Activated CD8-positive, alpha-beta memory T cell treated with anti-CD3 and anti-CD28 coated beads for 24 hours (primary cell): Measurements from ENCODE around the gene BCAR3.

Experiments
- DNase-seq: peaks from one replicate; pipeline ENCODE4 v3.0.0-alpha.2; 2020

The BCAR3 gene

DNA sequence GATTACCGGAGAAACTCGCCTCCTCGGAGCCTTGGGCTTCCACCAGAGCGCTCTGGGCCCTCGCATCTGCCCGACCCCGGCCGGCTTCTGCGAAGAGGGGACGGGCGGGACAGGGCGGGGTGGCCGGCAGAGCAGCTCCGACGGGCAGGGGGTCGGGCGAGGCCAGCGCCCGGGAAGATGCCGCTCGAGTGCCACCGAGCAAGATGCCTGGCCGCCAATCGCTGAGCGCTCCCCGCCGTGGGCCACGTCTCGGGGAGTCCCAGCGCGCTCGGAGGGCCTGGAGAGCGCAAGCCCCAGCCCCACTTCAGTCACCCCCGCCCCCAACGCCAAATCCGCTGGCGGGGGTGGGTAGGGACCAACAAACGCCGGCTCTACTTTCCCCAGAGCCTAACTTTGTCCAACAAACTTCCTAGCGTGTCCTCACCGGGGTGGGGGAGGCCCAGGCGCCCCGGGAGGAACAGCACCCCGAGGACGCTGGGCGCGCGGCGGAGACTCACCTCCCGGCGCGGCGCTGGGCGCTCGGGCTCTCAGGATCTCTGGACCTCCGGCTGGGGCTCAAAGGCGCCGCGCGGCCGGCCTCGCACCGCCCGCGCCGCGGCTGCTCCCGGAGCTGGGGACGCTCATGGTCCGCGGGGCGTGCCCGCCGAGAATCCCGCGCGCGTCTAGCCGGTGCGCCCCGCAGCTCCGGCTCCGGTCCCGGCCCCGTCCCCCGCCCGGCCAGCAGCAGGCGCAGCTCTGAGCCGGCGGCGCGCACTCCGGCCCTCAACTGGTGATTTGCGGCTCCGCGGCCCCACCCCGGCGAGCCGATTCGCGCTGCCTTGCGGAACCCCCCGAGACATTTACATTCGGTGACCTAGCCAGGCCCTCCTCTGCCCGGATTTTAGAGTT lies at the start of gene BCAR3:
Gene BCAR3 (minus strand): TSS at position 737 of the 888 bp plus-strand sequence. CDS start 6,907 bp downstream, outside the sequence.
- DNase-seq = no peak

DNA sequence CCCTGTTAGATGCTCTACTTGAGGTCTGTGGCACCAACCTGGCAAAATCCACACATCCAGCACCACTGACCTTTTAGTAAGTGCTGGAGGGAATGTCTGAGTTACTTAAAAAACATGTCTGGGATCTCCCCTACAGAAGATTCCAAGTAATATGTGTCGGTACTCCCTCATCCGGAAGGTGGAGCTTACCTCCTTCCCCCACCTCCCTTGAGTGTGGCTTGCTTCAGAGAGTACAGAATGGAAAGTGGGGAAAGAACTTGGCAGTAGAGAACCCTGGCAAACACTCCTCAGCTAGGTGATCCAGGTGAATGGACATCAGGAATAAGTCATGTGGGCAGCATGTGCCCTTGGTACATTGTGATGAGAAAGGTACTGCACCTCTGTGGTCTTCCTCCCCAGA lies 49.0 kb upstream of the BCAR3 start:
- no peak for DNase-seq

DNA sequence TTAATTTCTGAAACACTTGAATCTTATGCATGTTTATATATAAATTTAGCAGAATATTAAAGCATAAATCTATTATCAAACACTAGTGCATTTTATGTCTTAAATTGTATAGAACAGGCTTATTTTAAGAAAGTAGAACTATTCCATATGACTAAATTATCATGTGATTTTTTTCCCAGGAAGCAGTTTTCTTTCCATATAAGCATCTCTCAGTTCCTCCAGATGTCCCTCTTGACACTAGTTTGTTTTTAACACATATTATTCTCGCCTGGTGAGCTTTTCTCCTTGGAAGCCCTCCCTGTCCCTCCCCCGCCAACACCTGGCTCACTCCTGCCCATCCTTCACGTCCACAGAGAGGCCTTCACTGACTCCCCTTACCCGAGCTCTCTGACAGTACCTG lies 48.3 kb upstream of the BCAR3 start:
- no peak for DNase-seq

DNA sequence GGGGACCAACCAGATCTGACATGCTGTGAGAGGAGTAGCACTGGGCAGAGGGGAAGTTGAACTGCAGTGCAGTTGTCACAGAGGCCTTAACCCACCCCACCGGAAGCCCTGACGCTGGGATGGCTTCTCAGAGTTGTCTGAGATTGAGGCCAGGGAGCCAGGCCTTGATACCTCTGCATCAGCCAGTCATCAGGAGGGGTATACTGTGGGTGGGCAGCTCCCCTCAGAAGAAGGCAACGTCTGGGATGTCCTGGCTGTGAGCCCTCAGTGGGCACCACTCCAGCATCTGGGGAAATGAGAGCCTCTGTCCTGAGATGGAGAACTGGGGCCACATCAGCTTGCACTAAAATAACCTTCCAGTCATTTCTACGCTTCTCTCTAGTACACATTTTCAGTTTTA lies 47.9 kb upstream of the BCAR3 start:
- no peak for DNase-seq

DNA sequence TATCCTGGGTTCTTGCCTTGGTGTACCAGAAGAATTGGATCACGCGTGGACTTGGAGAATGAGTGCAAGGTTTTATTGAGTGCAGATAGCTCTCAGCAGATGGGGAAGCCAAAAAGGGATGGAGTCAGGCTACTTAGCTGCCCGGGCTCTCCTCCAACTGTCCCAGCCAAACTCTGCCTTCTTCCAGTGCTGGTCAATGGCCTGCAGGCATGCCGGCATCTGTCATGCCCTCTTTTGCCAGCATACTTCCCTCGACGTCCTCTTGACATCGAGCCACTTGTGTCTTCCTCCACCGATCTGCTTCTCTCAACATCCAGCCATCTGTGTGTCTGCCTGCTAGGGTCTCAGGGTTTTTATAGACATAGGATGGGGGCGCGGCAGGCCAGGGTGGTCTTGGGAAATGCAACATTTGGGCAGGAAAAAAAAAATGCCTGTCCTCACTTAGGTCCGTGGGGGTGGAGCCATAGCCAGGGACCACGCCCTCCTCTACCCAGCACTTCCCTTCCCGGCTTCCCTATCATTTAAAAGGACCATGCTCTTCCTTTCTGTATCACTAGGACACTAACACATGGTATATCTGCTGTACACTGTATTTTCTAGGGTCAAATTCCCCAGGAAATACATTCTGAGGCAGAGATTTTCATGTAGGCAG lies 47.0 kb upstream of the BCAR3 start:
- DNase-seq = no peak

DNA sequence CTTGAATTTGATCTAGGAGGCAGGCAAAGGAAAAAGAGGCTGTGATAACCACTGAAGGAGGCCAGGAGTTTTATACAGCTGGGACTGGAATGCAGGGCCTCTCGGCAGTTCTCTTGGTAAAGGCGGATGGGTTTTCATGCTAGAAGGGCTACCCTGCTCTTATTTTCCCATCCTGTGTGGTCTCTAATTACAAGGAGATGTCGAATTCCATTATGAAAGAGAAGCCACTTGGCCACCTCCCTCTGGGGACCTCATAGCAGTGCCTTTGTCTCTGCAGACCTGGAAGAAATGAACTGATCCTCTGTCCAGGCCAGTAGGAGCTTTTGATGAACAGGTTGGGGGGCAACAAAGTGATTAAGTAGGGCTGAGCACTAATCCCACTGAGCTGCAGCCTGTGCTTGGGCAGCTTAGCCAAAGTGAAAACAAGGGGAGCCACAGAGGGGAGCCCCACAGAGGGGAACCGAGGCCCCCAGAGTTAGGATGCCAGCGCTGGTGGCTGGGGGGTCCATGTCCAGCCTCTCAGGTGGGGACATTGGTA lies 42.2 kb upstream of the BCAR3 start:
- no peak for DNase-seq

DNA sequence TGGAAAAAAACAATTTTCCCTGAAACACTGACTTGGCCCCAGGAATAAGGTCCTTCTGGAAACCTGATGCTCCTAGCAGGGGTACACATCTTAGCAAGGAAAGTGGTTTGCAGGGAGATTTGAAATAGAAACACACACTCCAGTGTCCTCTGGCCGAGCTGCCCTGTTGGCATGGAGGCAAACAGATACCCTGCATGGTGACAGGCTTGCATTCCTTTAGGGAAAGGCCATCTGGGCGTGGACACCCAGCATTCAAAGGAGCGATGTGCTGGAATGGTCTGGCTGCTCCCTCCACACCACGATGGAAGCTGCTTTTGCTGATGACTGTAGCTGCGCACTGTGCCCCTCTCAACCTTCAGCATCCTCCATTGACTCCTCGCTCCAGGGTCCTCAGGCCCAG lies 41.5 kb upstream of the BCAR3 start:
- no peak for DNase-seq

DNA sequence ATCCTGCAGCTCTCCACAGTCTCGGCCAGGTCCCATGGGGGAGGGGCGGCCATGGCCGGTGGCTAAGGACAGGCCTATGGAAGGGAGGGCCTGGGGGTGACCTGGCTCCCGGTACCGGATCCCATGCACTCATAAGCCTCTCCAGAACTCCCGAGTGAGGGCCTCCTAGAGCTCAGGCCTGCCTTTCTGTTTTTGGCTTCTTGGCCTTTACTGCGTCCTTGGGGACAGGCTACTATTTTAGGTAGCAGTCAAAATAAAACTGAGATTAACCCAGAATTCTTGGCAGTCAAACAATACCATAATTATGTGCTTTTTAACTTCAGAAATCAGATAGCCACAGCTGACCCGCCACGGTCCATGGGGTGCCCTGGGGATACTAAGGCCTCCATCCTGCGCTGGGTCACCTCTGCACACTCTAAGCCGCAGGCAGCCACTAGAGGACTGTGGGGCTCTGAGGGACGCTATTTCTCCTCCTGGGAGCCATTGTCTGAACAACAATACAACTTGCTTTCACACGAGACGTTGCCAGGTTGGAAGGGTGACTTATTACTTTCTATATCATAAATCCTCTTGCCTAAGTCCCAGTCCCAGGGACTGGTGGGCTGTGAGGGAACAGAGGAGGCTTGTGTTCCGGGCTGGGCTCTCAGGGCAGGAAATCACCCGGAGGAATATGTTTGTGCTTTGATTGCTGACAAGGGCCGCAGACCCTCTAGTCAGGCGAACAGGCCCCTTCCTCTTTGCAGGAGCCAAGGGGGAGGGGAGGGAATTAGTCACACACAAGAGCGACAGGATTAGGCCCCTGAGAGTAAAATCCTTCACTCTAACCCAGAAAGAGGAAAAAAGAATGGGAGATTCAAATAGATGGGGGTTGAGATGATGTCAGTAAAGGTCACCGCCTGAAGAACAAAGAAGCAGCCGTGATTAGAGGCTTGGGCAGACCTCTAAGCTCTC lies 40.7 kb upstream of the BCAR3 start:
- no peak for DNase-seq

DNA sequence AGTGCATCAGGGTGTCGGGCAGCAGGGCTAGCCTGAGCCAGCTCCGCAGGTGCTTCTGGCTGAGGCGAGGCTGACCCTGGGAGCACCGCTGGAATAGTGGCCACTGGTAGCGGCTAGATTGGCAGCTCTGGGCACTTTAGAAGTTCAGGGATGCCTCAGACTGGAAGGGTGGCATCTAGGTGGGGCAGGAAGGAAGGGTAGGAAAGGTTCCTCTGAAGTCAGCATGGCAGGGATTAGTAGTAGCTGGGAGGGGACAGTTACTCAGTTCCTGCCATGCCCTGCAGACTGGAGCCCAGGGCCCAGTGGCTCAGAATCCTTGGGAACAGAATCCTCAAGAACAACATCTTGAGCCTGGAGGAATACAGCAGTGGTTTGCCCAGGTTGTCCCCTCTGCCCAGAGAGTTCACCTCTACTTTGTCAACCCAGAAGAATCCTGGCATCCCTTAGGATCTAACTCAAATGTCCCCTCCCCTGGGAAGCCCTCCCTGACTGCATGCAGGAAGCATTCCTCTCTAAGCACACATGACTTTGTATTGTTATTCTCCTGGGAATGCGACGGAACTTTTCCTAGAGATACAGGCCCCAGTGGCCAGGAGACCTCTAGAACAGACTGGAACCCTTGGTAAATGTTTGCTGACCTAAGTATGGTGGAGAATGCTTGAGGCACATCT lies 39.5 kb upstream of the BCAR3 start:
- no peak for DNase-seq

DNA sequence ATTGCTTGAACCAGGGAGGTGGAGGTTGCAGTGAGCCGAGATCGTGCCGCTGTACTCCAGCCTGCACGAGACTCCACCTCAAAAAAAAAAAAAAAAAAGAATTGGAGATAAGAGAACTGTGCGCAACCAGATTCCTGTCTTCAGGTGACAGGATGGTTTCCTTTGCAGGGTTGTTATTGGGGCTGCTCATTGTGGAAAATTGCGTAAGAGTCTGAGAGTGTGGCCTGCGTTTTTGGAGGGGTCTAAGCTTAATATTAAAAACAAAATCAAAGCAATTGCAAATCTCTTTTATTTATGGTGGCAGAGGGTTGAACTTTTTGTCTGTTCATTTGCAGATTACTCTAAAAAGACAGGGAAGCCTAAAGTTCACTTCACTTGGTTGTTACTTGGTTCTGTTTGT lies 36.0 kb upstream of the BCAR3 start:
- no peak for DNase-seq

DNA sequence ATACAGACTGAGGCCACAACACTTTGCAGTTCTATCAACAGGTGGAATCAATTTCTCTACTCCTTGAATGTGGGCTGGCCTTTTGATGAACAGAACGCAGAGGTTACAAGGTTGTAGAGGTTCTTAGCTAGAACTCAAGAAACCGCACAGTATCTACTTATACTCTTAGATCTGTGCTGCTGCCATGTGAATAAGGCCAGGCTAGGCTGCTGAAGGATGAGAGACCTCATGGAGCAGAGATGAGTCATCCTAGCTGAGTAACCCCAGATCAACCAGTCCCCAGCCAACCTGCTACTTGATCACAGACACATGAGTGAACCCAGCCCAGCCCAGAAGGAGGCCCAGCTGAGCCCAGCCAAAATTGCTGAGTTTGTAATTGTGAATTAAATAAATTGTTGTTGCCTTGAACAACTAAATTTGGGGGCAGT lies 35.3 kb upstream of the BCAR3 start:
- DNase-seq = no peak

DNA sequence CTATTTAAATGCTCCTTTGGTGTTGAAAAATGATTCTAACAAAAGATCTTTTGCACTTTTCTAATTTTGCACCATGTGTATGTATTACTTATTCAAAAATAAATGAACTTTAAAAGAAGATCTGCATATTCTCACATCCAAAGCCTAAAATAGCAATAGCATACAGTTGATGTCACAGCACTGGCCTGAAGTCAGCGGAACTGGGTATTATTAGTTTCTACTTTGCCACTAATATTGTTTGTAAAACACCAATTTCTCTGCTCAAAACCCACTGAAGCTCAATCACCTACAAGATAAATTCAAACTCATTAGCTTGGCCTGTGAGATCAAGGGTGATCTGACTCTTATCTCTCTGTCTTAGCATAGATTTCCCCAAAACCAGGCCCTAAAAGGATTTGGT lies 34.5 kb upstream of the BCAR3 start:
- no peak for DNase-seq

DNA sequence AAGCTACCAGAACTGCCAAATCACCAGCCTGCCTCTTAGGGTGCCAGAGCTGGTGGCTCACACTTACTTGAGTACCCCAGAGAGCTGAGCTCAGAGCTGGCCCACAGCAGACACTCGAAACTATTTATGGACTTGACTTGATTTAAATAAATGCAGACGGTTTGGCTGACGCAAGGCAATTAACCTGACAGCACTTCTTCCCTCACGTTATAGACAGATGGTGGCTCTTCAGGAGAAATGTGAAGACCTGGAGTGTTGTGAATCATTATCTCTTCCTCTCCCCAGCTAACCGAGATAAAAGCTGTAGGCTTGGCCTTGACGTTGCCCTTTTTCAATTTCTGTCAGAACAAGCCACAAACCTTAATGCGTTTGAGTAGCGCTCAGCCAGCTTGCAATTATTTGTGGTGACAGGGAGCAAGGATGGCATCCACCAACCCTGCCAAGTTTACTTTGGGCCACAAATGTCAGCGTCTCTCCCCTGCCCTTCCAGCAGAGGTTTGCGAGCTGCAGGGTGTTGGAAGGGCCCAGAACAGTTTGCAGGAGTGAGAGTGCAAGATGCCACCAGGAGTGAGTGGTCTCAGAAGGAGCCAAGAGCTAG lies 34.0 kb upstream of the BCAR3 start:
- no peak for DNase-seq

DNA sequence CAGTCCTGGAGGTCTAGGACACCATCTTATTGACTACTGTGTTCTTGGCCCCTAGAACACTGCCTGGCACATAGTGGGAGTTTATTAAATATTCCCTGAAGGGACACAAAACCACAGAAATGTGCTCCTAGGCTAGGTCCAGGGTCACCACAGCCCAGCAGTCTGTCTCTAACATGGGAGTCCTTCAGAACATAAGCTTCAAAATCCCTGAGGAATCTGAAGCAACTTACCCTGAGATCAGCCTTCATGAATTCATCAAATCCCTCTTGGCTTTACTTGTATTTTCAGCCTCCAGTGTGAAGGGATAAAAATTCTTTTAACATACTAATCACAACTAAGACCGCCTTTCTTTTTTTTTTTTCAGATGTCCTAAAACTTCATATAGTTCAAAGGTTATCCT lies 32.7 kb upstream of the BCAR3 start:
- DNase-seq = no peak

DNA sequence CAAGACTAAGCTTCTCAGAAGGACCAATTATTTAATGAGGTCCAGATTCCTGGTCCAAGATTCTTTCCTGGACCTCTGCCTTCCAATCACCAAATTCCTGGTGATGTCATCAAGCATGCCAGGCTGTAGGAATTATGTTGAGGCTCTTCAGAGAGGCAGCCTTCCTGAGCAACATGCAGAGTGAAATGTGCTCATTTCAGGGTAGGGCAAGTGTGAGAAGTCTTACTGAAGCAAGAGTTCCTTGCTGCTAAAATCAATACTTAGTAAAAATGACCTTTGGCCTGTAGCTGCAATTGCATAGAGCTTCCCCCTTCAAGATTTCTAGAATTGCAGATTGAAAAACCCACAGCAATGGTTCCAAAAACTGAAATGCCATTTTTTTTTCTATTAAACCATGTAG lies 31.7 kb upstream of the BCAR3 start:
- DNase-seq = no peak

DNA sequence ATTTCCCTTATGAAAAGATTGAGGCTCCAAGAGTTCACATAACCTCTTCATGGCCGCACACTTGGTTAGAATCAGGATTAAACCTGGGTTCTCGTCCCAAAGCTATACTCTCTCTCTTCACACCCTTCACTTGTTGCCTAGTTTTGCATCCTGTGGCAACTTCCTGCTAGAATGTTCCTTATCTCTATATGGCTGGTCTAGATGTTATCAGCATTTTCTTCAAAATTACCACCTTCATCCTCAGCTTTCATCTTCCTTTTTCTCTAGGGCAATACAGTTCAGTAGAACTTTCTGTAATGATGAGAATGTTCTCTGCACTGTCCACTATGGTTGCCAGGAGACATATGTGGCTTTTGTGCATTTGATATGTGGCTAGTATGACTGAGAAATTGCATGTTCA lies 31.1 kb upstream of the BCAR3 start:
- DNase-seq = no peak

DNA sequence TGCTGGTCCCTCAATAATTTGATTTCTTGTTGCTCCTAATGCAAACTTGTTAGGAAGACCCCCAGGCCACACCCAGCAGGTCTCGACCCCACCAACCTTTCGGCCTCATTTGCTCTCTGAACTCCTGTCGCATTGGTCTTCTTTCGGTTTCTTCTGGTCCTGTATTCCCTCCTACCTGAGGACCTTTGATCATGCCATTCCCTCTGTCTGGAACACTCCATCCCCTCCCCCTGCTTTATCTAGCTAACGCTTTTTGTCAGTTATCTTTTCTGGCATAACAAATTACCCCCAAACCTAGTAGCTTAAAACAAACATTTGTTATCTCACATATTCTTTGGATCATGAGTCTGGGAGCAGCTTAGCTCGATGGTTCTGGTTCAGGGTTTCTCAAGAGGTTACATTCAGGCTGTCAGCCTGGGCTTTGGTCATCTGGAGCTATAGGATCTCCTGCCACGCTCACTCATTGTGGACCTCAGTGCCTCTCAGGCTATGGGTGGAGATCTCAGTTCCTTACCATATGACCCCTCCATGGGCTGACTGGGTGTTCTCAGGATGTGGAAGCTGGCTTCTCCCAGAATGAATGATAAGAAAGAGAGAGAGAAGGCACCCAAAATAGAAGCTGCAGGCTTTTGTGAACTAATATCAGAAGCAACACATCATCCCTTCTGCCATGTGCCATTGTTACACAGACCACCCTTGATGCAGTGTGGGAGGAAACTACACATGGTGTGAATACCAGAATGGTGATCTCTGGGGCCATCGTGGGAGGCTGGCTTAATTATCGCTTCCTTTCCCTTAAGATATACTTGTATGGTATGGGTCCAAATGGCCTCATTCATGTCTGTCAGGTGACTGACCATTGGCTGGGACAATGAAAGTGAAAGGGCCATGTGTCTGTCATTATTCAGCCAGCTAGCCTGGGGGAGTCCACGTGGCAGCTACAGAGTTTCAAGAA lies 29.1 kb upstream of the BCAR3 start:
- no peak for DNase-seq

DNA sequence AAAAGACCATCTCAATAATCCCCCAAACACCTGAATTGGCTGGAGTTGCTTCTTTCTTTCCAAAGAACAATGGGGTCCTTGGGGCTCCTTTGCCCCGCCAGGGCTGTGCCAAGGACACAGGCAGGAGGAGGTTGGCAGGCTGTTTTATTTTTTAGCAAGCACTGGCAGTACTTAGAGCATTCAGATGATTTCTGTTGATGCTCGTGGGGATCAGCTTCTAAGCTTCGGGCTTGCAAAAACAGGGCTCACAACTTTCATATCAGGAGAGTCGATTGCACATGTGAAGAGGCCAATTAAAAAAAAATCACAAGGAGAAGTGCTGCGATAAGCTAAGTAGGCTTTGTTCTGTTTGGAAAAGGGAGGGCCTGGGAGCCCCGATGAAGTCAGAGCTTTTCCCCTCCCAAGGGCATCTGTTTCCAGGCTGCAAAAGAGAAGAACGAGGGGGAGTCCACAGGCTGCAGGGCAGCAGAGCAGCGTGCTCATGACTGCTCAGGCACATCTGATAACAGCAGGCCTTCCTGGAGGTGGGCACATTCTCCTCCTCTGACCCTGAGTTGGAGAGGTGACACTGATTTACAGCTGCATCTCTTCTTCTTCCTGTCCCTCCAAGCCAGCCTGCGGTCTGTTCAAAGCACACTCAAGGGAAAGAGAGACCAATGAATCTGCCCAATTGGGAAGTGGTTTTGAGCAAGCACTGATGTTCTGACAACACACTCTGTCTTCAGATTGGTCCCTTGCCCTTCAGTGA lies 27.3 kb upstream of the BCAR3 start:
- no peak for DNase-seq

DNA sequence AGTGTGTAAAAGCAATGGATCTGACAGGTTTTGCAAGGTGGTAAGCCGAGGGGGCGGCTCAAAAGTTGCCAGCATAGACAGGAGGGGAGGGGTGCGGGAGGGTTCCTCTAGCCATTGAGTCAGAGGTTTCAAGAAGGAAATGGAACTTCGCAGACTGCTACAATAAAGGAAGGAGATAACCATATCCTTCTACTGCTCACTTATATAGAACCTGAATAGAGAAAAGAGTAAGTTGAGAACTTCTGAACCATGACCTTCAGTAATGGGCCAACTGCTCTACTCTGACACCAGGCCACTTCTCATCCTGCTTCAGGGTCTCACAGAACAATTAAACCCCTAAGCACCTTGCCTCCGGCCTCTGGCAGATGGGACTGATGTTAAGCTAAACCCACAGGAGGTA lies 26.3 kb upstream of the BCAR3 start:
- peak; percentile 62 for DNase-seq

DNA sequence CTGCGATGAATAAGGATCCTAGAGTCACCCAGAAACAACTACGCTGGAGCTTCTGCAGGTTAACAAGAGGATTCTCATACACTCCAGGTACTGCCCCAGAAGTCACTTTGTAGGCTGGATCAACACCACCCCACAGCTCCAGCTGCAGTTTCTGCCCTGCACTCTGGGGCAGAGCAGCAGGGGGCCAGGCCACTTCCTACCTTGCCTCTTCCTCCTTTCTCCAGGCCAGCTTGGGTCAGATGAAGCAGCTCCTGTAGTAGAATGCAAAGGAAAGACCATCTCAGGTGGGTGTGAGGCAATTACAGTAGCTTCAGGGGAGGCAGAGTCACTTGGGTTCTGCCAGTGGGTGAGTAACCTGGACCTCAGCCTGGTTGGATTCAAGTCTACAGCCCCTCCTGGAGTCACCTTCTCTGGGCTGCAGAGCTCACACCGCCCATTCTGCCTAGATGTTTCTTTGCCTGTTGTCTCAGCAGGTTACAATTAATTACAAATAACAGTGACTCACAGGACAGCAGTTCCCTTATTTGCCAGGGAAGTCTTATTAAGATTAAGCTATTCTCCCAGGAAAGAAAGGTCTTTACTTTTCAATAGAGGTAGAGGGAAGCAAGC lies 24.4 kb upstream of the BCAR3 start:
- DNase-seq = peak; percentile 41
